ENCODE measurements around the gene CTIF.
A peak's percentile ranks its signal among the peaks of the same experiment; 100 is the strongest.

Gene CTIF

GRCh38 chr18:48550101-48550729 lies 11.4 kb downstream of the CTIF start:
- Histone ChIP-seq H3K27ac (ENCODE audit: poor library complexity, severe bottlenecking) (no peak overlapping the region), H3K4me1 (ENCODE audit: insufficient read depth, poor library complexity, severe bottlenecking) (peaks cover 45% of the 10 kb centered on the region), H3K27me3 (ENCODE audit: insufficient read depth, poor library complexity, severe bottlenecking) (no peaks in the 10 kb centered on the region)

GRCh38 chr18:48551100-48551499 lies 12.3 kb downstream of the CTIF start:
- H3K9me3 ChIP-seq (ENCODE audit: severe bottlenecking) = no peaks in the 10 kb centered on the region
- no peak for TF ChIP-seq CTCF (IDR thresholded peaks at IDR 0.05; ENCODE audit: poor library complexity, severe bottlenecking)
- peaks cover 13% of the 10 kb centered on the region; the same call in 1 of the 2 replicates for H3K36me3 ChIP-seq (ENCODE audit: low read depth)
- H3K4me3 ChIP-seq (ENCODE audit: severe bottlenecking) = no peak overlapping the region
- H3K27me3 ChIP-seq (ENCODE audit: insufficient read depth, poor library complexity, severe bottlenecking) = no peaks in the 10 kb centered on the region
- ATAC-seq (ENCODE audit: low read depth) (no peak), DNase-seq (ENCODE audit: low spot score) (no peak)
- no peak overlapping the region for H3K27ac ChIP-seq (ENCODE audit: poor library complexity, severe bottlenecking)
- H3K4me1 ChIP-seq (ENCODE audit: insufficient read depth, poor library complexity, severe bottlenecking) = peaks cover 36% of the 10 kb centered on the region

More at GRCh38 chr18:48550101-48550729, 11.4 kb downstream of the CTIF start:
- no peak for ATAC-seq (ENCODE audit: low read depth)
- Histone ChIP-seq H3K9me3 (ENCODE audit: severe bottlenecking) (no peaks in the 10 kb centered on the region), H3K36me3 (ENCODE audit: low read depth) (peaks cover 13% of the 10 kb centered on the region; the same call in 1 of the 2 replicates), H3K4me3 (ENCODE audit: severe bottlenecking) (no peak overlapping the region)
- no peak for DNase-seq (ENCODE audit: low spot score)
- no peak for TF ChIP-seq CTCF (IDR thresholded peaks at IDR 0.05; ENCODE audit: poor library complexity, severe bottlenecking)

GRCh38 chr18:48552130-48552529 lies 13.3 kb downstream of the CTIF start:
- Histone ChIP-seq H3K27ac (ENCODE audit: poor library complexity, severe bottlenecking) (peak overlapping the region; percentile 19), H3K4me3 (ENCODE audit: severe bottlenecking) (no peak overlapping the region), H3K4me1 (ENCODE audit: insufficient read depth, poor library complexity, severe bottlenecking) (peaks cover 26% of the 10 kb centered on the region), H3K27me3 (ENCODE audit: insufficient read depth, poor library complexity, severe bottlenecking) (no peaks in the 10 kb centered on the region), H3K36me3 (ENCODE audit: low read depth) (peaks cover 13% of the 10 kb centered on the region; the same call in 1 of the 2 replicates), H3K9me3 (ENCODE audit: severe bottlenecking) (no peaks in the 10 kb centered on the region)
- TF ChIP-seq CTCF (IDR thresholded peaks at IDR 0.05; ENCODE audit: poor library complexity, severe bottlenecking) = no peak
- DNase-seq (ENCODE audit: low spot score) (no peak), ATAC-seq (ENCODE audit: low read depth) (no peak)

- ATAC-seq (ENCODE audit: low read depth) (peak; percentile 40; the same call in 1 of the 3 replicates), DNase-seq (ENCODE audit: low spot score) (no peak)
- no peak for TF ChIP-seq CTCF (IDR thresholded peaks at IDR 0.05; ENCODE audit: poor library complexity, severe bottlenecking)
- Histone ChIP-seq H3K27ac (ENCODE audit: poor library complexity, severe bottlenecking) (peak overlapping the region; percentile 19), H3K36me3 (ENCODE audit: low read depth) (peaks cover 13% of the 10 kb centered on the region; the same call in 1 of the 2 replicates), H3K4me1 (ENCODE audit: insufficient read depth, poor library complexity, severe bottlenecking) (peaks cover 17% of the 10 kb centered on the region), H3K4me3 (ENCODE audit: severe bottlenecking) (no peak overlapping the region), H3K27me3 (ENCODE audit: insufficient read depth, poor library complexity, severe bottlenecking) (no peaks in the 10 kb centered on the region), H3K9me3 (ENCODE audit: severe bottlenecking) (no peaks in the 10 kb centered on the region)
Measured at GRCh38 chr18:48553236-48553635, 14.4 kb downstream of the CTIF start.
